ENCODE results near the gene CYB561D1. TPM values are rescaled to one million over a fixed set of nuclear protein-coding genes. Genes with fewer than 3 reads are reported as not detected.
A peak's percentile ranks its signal among the peaks of the same experiment; 100 is the strongest.
"Not testable (repeated sequence)": the region's sequence is repeated elsewhere in the genome, so short reads cannot be mapped to it uniquely, and the experiment has no call there.

CYB561D1 gene, protein sequence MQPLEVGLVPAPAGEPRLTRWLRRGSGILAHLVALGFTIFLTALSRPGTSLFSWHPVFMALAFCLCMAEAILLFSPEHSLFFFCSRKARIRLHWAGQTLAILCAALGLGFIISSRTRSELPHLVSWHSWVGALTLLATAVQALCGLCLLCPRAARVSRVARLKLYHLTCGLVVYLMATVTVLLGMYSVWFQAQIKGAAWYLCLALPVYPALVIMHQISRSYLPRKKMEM
- 10.2 and 10.6 TPM in 2 replicates for total RNA-seq
- long read RNA-seq, partial matches to known transcripts = 0 of 2 reads
- long read RNA-seq, other reads (novel, unspliced or antisense) = 2 of 2 reads

- H3K27me3 Mint-ChIP-seq (ENCODE audit: unreplicated experiment) = no peaks in the 10 kb centered on the region
- peak within 1 kb of the TSS; percentile 95 for H3K4me3 Mint-ChIP-seq (ENCODE audit: unreplicated experiment)
- peak within 1 kb of the TSS; percentile 77 for H3K27ac Mint-ChIP-seq (ENCODE audit: unreplicated experiment)
- DNase-seq (ENCODE audit: extremely low spot score, unreplicated experiment) = peak; percentile 97
- TF ChIP-seq, protein P1, sequence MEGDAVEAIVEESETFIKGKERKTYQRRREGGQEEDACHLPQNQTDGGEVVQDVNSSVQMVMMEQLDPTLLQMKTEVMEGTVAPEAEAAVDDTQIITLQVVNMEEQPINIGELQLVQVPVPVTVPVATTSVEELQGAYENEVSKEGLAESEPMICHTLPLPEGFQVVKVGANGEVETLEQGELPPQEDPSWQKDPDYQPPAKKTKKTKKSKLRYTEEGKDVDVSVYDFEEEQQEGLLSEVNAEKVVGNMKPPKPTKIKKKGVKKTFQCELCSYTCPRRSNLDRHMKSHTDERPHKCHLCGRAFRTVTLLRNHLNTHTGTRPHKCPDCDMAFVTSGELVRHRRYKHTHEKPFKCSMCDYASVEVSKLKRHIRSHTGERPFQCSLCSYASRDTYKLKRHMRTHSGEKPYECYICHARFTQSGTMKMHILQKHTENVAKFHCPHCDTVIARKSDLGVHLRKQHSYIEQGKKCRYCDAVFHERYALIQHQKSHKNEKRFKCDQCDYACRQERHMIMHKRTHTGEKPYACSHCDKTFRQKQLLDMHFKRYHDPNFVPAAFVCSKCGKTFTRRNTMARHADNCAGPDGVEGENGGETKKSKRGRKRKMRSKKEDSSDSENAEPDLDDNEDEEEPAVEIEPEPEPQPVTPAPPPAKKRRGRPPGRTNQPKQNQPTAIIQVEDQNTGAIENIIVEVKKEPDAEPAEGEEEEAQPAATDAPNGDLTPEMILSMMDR (IDR thresholded peaks at IDR 0.05) = peak; percentile 95
- H3K4me1 Mint-ChIP-seq (ENCODE audit: unreplicated experiment) = peaks cover 27% of the 10 kb centered on the region
- H3K9me3 Mint-ChIP-seq (ENCODE audit: unreplicated experiment) = no peaks in the 10 kb centered on the region
- peaks cover 7% of the 10 kb centered on the region for H3K36me3 Mint-ChIP-seq (ENCODE audit: unreplicated experiment)
Observed at GRCh38 chr1:109493805-109494539, at the start of gene CYB561D1. Gene CYB561D1 (plus strand): TSS chr1:109494094. CDS start chr1:109494140, 46 bp downstream.

- DNase-seq (ENCODE audit: extremely low spot score, unreplicated experiment) = no peak
- TF ChIP-seq, protein P1 (IDR thresholded peaks at IDR 0.05) = no peak
- Mint-ChIP-seq H3K36me3 (ENCODE audit: unreplicated experiment) (no peaks in the 10 kb centered on the region), H3K27me3 (ENCODE audit: unreplicated experiment) (peaks cover 38% of the 10 kb centered on the region), H3K4me1 (ENCODE audit: unreplicated experiment) (no peaks in the 10 kb centered on the region), H3K27ac (ENCODE audit: unreplicated experiment) (no peak overlapping the region), H3K4me3 (ENCODE audit: unreplicated experiment) (no peak overlapping the region), H3K9me3 (ENCODE audit: unreplicated experiment) (no peaks in the 10 kb centered on the region)
Observed at GRCh38 chr1:109444346-109444745, 49.5 kb upstream of the CYB561D1 start.

DNA sequence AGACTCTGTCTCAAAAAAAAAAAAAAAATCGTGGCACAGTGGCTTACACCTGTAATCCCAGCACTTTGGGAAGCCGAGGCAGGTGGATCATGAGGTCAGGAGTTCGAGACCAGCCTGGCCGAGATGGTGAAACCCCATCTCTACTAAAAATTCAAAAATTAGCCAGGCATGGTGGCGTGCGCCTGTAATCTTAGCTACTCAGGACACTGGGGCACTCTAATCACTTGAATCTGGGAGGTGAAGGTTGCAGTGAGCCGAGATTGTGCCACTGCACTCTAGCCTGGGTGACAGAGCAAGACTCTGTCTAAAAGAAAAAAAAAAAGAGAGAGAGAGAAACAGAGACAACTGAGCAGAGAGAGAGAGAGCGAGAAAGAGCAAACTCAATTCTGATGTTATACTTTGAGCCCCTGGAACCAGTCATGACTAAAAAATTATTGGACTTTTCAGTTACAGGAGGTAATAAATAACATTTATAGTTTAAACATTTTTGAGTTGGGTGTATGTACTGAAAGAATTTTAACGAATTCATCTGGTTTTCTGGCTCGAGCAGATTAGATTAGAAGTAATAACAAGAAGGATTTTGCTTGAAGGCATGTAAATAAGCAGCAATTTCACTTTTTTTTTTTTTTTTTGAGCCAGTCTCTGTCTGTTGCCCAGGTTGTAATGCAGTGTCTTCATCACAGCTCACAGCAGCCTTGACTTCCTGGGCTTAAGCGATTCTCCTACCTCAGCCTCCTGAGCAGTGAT lies 47.8 kb upstream of the CYB561D1 start:
- DNase-seq (ENCODE audit: extremely low spot score, unreplicated experiment); H3K4me3 Mint-ChIP-seq (ENCODE audit: unreplicated experiment); H3K4me1 Mint-ChIP-seq (ENCODE audit: unreplicated experiment); H3K36me3 Mint-ChIP-seq (ENCODE audit: unreplicated experiment); H3K27ac Mint-ChIP-seq (ENCODE audit: unreplicated experiment); H3K9me3 Mint-ChIP-seq (ENCODE audit: unreplicated experiment): not testable (repeated sequence)
- peaks cover 55% of the 10 kb centered on the region for H3K27me3 Mint-ChIP-seq (ENCODE audit: unreplicated experiment)

- H3K27me3 Mint-ChIP-seq (ENCODE audit: unreplicated experiment) = peaks cover 63% of the 10 kb centered on the region
- H3K4me3 Mint-ChIP-seq (ENCODE audit: unreplicated experiment) = no peak overlapping the region
- TF ChIP-seq, protein P1 (IDR thresholded peaks at IDR 0.05) = no peak
- H3K4me1 Mint-ChIP-seq (ENCODE audit: unreplicated experiment) = no peaks in the 10 kb centered on the region
- H3K9me3 Mint-ChIP-seq (ENCODE audit: unreplicated experiment) = peaks cover 3% of the 10 kb centered on the region
- no peaks in the 10 kb centered on the region for H3K36me3 Mint-ChIP-seq (ENCODE audit: unreplicated experiment)
- no peak overlapping the region for H3K27ac Mint-ChIP-seq (ENCODE audit: unreplicated experiment)
- no peak for DNase-seq (ENCODE audit: extremely low spot score, unreplicated experiment)
Observed at GRCh38 chr1:109447524-109447923, 46.4 kb upstream of the CYB561D1 start.

DNA sequence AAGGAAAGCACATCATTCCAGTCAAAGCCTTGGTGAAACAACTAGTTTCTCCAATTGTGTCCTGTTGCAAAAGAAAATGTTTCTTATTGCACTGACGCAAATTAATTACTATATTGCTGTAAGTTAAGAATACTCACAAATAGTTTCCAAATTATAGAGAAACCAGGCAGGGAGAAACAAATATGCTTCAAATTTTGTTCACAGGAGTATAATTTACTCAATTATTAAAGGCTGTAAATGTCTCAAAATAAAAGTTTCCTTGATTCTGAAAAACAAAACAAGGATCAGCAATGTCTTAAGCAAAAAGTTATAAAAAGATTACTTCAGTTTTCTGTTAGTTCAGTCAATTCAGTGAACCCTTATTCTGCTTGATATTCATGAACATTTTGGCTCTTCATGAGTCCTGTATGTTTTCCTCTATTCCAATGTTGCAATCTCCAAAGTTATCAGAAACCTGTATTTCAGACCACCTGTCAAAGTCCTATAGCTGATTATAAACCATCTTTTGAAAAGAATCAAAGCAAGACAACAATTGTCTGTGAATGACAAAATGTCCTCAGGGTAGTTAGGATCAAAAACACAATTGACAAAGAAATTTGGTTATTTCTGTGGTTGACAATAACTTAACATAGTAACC lies 39.3 kb upstream of the CYB561D1 start:
- H3K27me3 Mint-ChIP-seq (ENCODE audit: unreplicated experiment) = peaks cover 71% of the 10 kb centered on the region
- H3K9me3 Mint-ChIP-seq (ENCODE audit: unreplicated experiment) = peaks cover 11% of the 10 kb centered on the region
- H3K4me3 Mint-ChIP-seq (ENCODE audit: unreplicated experiment) = no peak overlapping the region
- peaks cover 3% of the 10 kb centered on the region for H3K36me3 Mint-ChIP-seq (ENCODE audit: unreplicated experiment)
- DNase-seq (ENCODE audit: extremely low spot score, unreplicated experiment) = no peak
- no peak overlapping the region for H3K27ac Mint-ChIP-seq (ENCODE audit: unreplicated experiment)
- H3K4me1 Mint-ChIP-seq (ENCODE audit: unreplicated experiment) = no peaks in the 10 kb centered on the region
- TF ChIP-seq, protein P1 (IDR thresholded peaks at IDR 0.05) = no peak
